Mucosa of descending colon (tissue), 3 donors: Measurements from ENCODE around the gene KCNQ5. TPM values are rescaled to one million over a fixed set of nuclear protein-coding genes. Genes with fewer than 3 reads are reported as not detected.

Experiments
- ATAC-seq: fragments of 200-7000 bp; cut with Tn5 transposase; one replicate; pipeline ENCODE4 v1.9.1; 2020; ENCODE audit warnings: mild to moderate bottlenecking, moderate library complexity
- DNase-seq, 3 donors: peaks; one replicate each; pipeline ENCODE4 v3.0.0-alpha.2; 2020
- H3K36me3 ChIP-seq: fragments of 200-600 bp; one replicate; pipeline ENCODE4 v1.8.0; 2021; ENCODE audit warnings: low read depth, mild to moderate bottlenecking
- H3K4me1 ChIP-seq: fragments of 200-600 bp; one replicate; pipeline ENCODE4 v1.8.0; 2021; ENCODE audit warnings: low read depth, mild to moderate bottlenecking
- H3K4me3 ChIP-seq: fragments of 200-600 bp; one replicate; pipeline ENCODE4 v1.8.0; 2021; ENCODE audit warnings: mild to moderate bottlenecking
- H3K9me3 ChIP-seq: fragments of 200-600 bp; one replicate; pipeline ENCODE4 v1.8.0; 2021; ENCODE audit warnings: mild to moderate bottlenecking
- intact Hi-C, 2 donors: fragments of 100-400 bp; cut with DNase I in 1 of 2; cut with micrococcal nuclease in 1 of 2; formaldehyde crosslinking; loops; one replicate each; pipeline versions ENCODE4 v1.11.0 to v1.11.1; 2022; cut with DNase I, micrococcal nuclease
- total RNA-seq, 3 donors: library from RNA; stranded (reverse); fragmentation: NEBNext Ultra II Directional in 2 of 3; extraction: Animal tissue kit (Norgen Biotek cat#: 25700) in 2 of 3; gene quantifications; one replicate each; pipeline versions ENCODE4 v1.2.1 to v1.2.4, GENCODE V29; 2021 to 2023
- TF ChIP-seq, protein P1 (sequence below): fragments of 200-600 bp; IDR thresholded peaks from one replicate; pipeline ENCODE4 v1.8.0; 2022; ENCODE audit warnings: antibody characterized with exemption, mild to moderate bottlenecking
- donor health status: DM: no; HTN: no; CAD: no; lungs with moderate emphysema.
- donor health status: DM: no; HTN: no; CAD: no.
- donor health status: DM: no; HTN: yes; CAD: no.

The KCNQ5 gene
- total RNA-seq, 3 donors from 2014 or later, result 0.14 to 2.3 (median 0.17) TPM

DNA sequence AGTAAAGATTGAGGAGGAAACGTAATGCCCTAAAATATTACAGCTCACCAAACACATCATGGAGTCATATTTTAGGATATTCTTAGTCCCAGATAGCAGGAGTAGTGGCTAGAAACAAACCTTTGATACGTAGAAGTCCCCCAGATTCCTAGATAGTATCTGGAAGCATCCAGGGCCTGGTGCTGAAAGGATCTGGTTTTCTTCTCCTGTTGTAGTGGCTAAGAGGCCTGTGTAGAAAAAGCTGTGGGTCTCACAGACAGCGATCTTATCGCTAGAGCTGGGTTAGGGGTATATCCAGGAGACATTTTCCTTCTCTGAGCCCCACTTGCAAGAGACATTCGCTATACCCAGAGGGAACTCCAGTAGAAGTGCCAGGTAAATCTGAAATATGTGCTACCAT is 139.9 kb downstream of the KCNQ5 start:
- DNase-seq (no peak), ATAC-seq (no peak)
- Histone ChIP-seq H3K9me3 (no peaks in the 10 kb centered on the region), H3K36me3 (no peaks in the 10 kb centered on the region), H3K4me3 (no peak overlapping the region), H3K4me1 (no peaks in the 10 kb centered on the region)
- intact Hi-C loops, result no loop called here
- TF ChIP-seq, protein P1, sequence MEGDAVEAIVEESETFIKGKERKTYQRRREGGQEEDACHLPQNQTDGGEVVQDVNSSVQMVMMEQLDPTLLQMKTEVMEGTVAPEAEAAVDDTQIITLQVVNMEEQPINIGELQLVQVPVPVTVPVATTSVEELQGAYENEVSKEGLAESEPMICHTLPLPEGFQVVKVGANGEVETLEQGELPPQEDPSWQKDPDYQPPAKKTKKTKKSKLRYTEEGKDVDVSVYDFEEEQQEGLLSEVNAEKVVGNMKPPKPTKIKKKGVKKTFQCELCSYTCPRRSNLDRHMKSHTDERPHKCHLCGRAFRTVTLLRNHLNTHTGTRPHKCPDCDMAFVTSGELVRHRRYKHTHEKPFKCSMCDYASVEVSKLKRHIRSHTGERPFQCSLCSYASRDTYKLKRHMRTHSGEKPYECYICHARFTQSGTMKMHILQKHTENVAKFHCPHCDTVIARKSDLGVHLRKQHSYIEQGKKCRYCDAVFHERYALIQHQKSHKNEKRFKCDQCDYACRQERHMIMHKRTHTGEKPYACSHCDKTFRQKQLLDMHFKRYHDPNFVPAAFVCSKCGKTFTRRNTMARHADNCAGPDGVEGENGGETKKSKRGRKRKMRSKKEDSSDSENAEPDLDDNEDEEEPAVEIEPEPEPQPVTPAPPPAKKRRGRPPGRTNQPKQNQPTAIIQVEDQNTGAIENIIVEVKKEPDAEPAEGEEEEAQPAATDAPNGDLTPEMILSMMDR, result no peak

DNA sequence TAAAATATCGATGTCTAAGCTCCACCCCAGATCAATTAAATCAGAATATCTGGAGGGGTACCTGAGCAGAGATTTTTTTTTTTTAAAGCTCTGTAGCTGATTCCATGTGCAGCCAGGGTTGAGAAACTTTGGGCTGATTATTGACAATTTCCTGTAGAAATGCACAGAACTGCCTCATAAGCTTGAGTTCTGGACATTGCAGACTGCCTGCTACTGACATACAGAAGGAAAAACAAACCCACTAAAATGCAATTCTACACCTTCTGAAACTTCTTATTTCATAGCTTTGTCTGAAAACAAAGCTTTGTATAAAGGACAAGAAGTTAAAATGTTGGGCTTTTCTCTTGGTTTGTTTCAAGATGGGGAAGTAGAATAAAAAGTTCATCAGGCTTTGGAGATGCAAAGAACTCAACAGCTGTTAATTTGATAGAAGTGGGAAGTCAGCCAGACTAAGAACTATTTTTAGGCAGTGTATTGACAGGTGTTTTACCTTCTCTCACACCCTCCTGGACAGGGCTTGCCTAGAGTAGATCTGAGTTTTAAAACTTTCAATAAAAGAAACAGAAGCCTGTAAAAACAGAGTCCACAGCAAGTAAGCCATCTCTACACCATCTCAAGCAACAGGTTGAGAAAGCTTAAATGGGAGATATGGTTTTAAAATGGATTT is 147.7 kb downstream of the KCNQ5 start:
- intact Hi-C loops, result no loop called here
- H3K36me3 ChIP-seq, result no peaks in the 10 kb centered on the region
- no peak overlapping the region for H3K4me3 ChIP-seq
- H3K9me3 ChIP-seq, result no peaks in the 10 kb centered on the region
- DNase-seq (no peak), ATAC-seq (no peak)
- TF ChIP-seq, protein P1, result no peak
- no peaks in the 10 kb centered on the region for H3K4me1 ChIP-seq

DNA sequence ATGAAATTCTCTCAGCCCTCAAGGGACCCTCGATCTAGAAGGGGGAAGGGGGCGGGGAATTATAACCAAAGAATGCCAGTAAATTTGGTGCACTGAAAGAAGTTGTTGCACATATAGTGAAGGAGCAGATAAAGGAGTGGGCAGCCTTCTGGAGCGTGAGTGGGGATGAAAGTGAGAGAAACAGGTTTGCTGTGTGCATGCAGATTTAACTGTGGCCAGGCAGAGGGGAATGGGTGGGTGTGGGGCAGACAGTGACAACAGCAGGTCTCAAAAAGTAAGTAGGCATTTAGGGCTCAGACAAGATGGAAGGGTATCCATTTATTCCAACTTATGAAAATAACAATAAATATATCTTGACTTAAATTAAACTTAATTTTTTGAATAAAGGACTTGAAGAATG is 149.1 kb downstream of the KCNQ5 start:
- Histone ChIP-seq H3K36me3 (no peaks in the 10 kb centered on the region), H3K4me1 (no peaks in the 10 kb centered on the region), H3K9me3 (no peaks in the 10 kb centered on the region), H3K4me3 (no peak overlapping the region)
- no peak for DNase-seq
- TF ChIP-seq, protein P1, result no peak
- no peak for ATAC-seq
- intact Hi-C loops, result no loop called here

DNA sequence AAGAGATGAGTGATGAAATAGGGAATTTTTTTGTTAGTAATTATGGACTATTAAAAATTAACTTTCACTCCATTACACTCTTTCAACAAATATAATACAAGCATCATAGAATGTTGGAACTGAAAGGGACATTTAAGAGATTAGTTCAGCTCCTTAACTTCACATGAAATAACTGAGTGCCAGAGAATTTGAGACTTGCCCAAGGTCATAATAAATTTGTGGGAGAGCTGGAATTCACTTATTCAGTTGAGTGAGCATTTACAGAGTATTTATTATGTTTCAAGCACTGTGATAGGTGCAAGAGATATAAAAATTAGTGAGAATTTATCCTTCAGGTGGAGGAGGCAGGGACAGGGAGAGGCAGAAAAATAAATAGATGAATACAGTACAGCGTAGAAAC is 154.6 kb downstream of the KCNQ5 start:
- no peak for ATAC-seq

DNA sequence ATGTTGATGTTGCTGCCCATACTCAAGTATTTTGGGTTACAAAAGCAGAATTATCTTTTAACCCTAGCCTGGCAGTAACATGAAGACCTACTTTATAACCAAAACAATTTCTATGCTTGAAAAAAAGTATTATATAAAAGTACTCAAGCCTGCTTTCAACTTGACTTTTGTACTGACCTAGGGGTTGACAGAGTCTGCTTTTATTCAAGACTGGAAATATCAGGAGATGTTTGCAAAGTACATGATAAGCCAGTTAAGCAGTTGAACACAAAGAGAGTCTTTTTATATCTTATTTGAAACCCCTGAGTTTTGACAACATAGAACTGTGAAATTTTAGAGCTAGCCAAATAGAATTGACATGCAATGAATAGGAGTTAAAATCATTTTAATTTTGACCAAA is 159.8 kb downstream of the KCNQ5 start:
- intact Hi-C loops, result no loop called here
- TF ChIP-seq, protein P1, result no peak
- DNase-seq (no peak), ATAC-seq (no peak)
- H3K4me1 ChIP-seq, result no peaks in the 10 kb centered on the region
- H3K36me3 ChIP-seq, result no peaks in the 10 kb centered on the region
- H3K9me3 ChIP-seq, result no peaks in the 10 kb centered on the region
- H3K4me3 ChIP-seq, result no peak overlapping the region

More for the DNA sequence above, 154.6 kb downstream of the KCNQ5 start:
- Histone ChIP-seq H3K9me3 (no peaks in the 10 kb centered on the region), H3K4me1 (no peaks in the 10 kb centered on the region), H3K4me3 (no peak overlapping the region), H3K36me3 (no peaks in the 10 kb centered on the region)
- DNase-seq, result no peak
- intact Hi-C loops, result no loop called here
- TF ChIP-seq, protein P1, result no peak

DNA sequence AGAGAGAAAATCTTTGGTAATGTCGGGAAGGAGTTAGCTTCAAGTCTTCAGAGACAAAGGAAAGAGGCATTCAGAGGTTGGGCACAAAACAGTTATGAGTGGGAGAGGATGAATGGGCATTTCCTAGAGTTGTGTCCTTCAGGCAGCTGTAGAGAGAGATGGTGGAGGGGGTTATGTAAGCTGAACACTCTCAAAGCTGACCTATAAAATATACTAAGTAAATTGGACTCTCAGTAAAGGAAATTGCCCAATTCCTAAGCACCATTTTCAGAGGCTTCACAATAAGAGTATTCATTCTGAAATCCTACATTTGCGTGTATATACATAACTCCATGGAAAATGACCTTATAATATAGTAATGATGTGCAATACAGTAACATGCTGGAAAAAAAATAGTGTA is 161.2 kb downstream of the KCNQ5 start:
- Histone ChIP-seq H3K36me3 (no peaks in the 10 kb centered on the region), H3K9me3 (no peaks in the 10 kb centered on the region), H3K4me3 (no peak overlapping the region), H3K4me1 (no peaks in the 10 kb centered on the region)
- DNase-seq (no peak), ATAC-seq (no peak)
- TF ChIP-seq, protein P1, result no peak
- intact Hi-C loops, result no loop called here
